HL-60/S4 treated with phorbol 12-myristate 13-acetate at 8.2 ng/mL for 4 days and 3 days (cell line): Measurements from ENCODE around the gene TNRC6B.

ENCODE experiments used
- in situ Hi-C: fragments of 300-500 bp; cut with MboI; formaldehyde crosslinking; loops from 2 replicates; pipeline ENCODE4 v1.15.0; 2022; ENCODE audit warnings: low sequenced_read_pairs

TNRC6B gene

DNA sequence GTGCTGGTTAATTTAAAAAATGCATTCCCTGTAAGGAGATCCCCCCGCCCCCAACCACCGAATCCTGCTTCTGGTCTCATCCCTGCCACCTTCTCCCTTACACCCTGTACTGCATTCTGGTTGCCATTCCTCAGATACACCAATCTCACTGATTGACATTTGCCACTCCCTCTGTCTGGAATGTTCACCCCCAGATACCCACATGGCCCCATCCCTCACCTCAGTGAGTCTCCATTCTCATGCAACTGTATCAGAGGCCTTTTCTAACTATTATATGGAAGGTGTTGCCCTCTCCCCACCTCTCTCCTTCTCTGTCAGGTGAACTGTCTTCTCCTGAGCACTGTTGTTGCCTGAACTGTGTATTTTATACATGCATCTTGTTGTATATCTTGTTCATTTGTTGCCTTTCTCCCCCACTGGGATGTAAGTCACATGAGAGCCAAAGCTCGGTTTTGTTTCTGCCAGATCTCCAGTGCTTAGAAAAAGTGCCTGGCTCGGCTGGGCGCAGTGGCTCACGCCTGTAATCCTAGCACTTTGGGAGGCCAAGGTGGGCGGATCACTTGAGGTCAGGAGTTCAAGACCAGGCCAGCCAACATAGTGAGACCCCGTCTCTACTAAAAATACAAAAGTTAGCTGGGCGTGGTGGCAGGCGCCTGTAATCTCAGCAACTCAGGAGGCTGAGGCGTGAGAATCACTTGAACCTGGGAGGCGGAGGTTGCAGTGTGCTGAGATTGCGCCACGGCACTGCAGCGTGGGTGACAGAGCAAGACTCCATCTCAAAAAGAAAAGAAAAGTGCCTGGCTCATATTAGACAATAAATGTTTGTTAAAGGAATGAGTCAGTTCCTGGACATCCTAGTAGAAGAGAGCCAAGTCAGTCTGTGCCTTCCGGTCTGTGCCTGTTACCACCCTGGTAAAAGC lies 61.0 kb downstream of the TNRC6B start:
- in situ Hi-C loops = no loop called here

DNA sequence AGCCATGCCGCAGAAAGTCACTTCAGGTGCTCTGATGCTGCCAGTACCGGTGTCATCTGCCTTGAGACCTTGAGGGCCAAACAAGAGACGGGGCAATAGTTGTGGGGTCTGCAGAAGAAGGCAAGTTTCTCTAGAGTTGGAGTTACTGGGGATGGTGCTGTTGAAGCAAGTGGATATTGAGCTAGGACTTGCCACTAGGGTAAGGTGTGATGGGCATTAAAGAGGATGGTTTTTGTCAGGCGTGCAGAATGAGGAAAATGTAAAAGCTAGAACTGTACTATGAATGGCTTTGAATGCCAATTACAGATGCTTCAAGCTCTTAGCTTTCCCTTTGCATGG lies 61.6 kb downstream of the TNRC6B start:
- in situ Hi-C loops = no loop called here

GRCh38 chr22:40240160-40240559 lies 62.4 kb downstream of the TNRC6B start:
- in situ Hi-C loops = no loop called here

GRCh38 chr22:40240686-40241085 lies 63.0 kb downstream of the TNRC6B start:
- in situ Hi-C loops = no loop called here

GRCh38 chr22:40241200-40241763 lies 63.6 kb downstream of the TNRC6B start:
- in situ Hi-C loops = no loop called here

DNA sequence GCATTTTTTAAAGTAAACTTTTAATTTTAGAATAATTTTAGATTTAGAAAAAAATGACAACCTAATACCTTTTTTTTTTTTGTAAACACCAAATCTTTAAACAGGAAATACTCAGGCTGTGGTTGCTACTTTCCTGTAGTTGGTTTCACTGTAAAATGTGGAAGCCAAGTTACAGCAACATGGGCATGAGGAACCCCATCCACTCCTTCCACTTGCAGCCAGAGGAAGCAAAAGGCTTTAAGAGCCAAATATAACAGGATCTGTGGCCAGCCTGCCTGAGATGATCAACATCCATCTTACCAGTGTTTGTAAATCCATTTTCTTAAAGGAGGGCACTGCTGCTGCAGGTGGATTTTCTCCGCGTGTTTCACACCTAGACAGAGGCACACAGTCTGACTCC lies 66.2 kb downstream of the TNRC6B start:
- in situ Hi-C loops = no loop called here

- in situ Hi-C loops = no loop called here
Observed at GRCh38 chr22:40244586-40244985, 66.9 kb downstream of the TNRC6B start.

DNA sequence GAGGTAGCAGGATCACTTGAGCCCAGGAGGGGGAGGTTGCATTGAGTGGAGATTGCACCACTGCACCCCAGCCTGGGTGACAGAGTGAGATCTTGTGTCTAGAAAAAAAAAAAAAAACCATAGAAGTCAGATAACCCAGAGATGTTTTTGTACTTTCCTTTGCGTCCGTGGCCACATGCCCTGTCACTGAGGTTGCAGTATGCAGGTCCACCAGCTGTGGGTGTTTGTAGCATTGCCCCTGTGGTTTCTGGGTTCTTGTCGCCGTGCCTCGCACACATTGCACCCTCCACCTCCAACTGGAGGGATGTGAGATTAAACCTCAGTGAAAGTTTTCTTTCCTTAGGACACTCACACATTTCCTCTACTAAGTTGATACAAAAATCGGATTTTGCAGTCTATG lies 70.3 kb downstream of the TNRC6B start:
- in situ Hi-C loops = no loop called here

GRCh38 chr22:40249286-40249685 lies 71.6 kb downstream of the TNRC6B start:
- in situ Hi-C loops = no loop called here

DNA sequence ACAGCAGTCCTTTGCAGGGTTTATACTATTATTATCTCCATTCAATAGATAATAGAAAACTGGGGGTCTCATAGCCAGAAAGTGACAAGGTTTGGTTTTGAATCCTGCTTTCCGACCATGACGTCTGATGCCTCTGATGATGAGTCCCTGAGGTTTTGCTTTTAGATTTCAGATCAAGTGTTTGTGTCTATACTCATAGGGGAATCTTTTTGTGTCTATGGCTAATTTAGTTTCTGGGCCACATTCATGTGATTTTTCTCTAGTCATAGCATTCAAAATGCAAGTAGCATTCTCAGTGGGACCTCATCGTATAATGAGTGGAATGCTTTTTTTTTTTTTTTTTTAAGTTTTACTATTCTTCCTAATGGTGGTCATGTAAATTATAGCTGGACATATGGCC lies 72.9 kb downstream of the TNRC6B start:
- in situ Hi-C loops = no loop called here

- in situ Hi-C loops = no loop called here
Observed at GRCh38 chr22:40251106-40251505, 73.4 kb downstream of the TNRC6B start.

DNA sequence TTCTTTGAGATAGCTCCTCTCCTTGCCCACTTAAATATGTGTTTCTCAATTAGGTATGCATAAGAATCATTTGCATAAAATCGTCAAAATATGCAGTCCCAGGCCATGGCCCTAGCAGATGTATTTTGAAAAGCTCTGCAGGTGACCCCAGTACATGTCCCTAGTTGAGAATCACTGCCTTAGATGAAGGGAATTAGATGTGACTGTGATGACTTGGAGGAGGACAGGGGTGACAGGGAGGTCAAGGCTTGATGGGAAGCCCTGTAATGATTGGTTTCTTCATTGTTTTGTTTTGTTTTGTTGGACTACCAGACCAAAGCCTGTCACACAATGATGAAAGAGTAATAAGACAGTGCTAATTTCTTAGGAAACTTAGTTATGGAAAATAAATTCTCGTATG lies 74.4 kb downstream of the TNRC6B start:
- in situ Hi-C loops = no loop called here

DNA sequence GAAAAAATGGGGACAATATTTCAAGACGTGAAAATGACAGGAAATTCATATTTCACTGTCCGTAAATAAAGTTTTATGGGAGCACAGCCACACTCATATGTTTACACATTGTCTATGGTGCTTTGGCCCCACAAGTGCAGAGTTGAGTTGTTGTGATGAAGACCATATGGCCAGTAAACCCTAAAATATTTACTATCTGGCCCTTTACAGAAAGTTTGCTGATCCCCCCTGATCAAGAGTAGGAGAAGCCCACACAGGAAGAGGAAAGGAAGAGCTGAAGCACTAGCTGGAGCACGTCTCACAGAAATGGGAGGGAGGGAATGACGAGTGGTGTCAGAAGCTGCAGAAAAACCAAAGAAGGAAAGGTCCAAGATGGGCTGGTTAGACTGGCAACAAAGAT lies 78.8 kb downstream of the TNRC6B start:
- in situ Hi-C loops = no loop called here

GRCh38 chr22:40258017-40258416 lies 80.3 kb downstream of the TNRC6B start:
- in situ Hi-C loops = no loop called here

DNA sequence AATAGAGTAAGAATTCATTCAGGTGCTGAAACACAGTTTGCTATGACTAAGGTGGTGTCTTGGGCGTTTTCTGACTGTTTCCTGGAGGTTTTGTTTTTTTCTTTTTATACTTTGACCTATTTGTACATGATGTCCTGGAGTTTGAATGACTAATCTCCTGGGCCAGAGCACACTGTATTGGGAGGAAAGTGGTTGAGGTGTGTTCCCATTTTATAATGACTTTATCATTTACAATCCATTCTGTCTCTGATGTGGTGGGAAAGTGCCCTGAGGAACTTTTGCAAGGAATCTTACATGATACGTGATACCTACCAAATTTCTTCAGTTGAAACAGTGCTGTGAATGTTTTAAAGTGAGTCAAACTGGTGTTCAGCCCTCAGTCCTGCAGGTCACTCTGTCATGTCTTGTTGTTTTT lies 80.8 kb downstream of the TNRC6B start:
- in situ Hi-C loops = no loop called here

DNA sequence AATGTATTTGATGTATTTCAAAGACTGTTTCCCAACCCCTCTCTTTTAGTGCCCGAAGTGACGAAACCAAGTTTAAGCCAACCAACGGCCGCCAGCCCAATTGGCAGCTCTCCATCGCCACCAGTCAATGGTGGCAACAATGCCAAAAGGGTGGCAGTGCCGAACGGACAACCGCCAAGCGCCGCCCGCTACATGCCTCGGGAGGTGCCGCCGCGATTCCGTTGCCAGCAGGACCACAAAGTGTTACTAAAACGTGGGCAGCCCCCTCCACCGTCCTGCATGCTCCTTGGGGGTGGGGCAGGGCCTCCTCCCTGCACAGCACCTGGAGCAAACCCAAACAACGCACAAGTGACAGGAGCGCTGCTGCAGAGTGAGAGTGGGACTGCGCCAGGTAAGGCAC lies 84.1 kb downstream of the TNRC6B start:
- in situ Hi-C loops = no loop called here

GRCh38 chr22:40263191-40263590 lies 85.5 kb downstream of the TNRC6B start:
- in situ Hi-C loops = no loop called here

GRCh38 chr22:40265783-40266182 lies 88.1 kb downstream of the TNRC6B start:
- in situ Hi-C loops = no loop called here

GRCh38 chr22:40270031-40270430 lies 92.3 kb downstream of the TNRC6B start:
- in situ Hi-C loops = no loop called here

GRCh38 chr22:40270748-40271373 lies 93.1 kb downstream of the TNRC6B start:
- in situ Hi-C loops = no loop called here

GRCh38 chr22:40271440-40271839 lies 93.7 kb downstream of the TNRC6B start:
- in situ Hi-C loops = no loop called here

- in situ Hi-C loops = no loop called here
Observed at GRCh38 chr22:40273319-40273718, 95.6 kb downstream of the TNRC6B start.
